Epithelial cell of proximal tubule (primary cell): Measurements from ENCODE around the gene C4orf54. TPM values are rescaled to one million over a fixed set of nuclear protein-coding genes. Genes with fewer than 3 reads are reported as not detected.

ENCODE experiments used
- DNase-seq: peaks from one replicate; pipeline ENCODE4 v3.0.0-alpha.2; 2011; ENCODE audit warnings: low read depth
- H3K4me3 ChIP-seq: 2 replicates; pipeline ENCODE4 v1.5.1; 2011; ENCODE audit warnings: low read depth, mild to moderate bottlenecking, low read length
- CTCF ChIP-seq: conservative IDR thresholded peaks from 2 replicates; pipeline ENCODE4 v1.5.1; 2012; ENCODE audit warnings: low read depth, mild to moderate bottlenecking, low read length
- total RNA-seq: library from RNA; depleted of rRNA; stranded (reverse); fragments of >200 nt; gene quantifications from 2 replicates; pipeline ENCODE4 v1.2.3, GENCODE V29; 2015

Gene C4orf54
- total RNA-seq, 1 donor from 2014 or later = not detected

GRCh38 chr4:99615170-99615820 lies 42.3 kb downstream of the C4orf54 start:
- TF ChIP-seq CTCF = peak; percentile 18
- DNase-seq = no peak
- no peak overlapping the region for H3K4me3 ChIP-seq

GRCh38 chr4:99614491-99614890 lies 43.1 kb downstream of the C4orf54 start:
- H3K4me3 ChIP-seq = no peak overlapping the region
- DNase-seq = no peak
- TF ChIP-seq CTCF = no peak

GRCh38 chr4:99612704-99613103 lies 44.9 kb downstream of the C4orf54 start:
- TF ChIP-seq CTCF = no peak
- H3K4me3 ChIP-seq = no peak overlapping the region
- DNase-seq = no peak

GRCh38 chr4:99612281-99612680 lies 45.3 kb downstream of the C4orf54 start:
- DNase-seq = no peak
- no peak overlapping the region for H3K4me3 ChIP-seq
- no peak for TF ChIP-seq CTCF

GRCh38 chr4:99610605-99611175 lies 46.9 kb downstream of the C4orf54 start:
- no peak for TF ChIP-seq CTCF
- no peak for DNase-seq
- no peak overlapping the region for H3K4me3 ChIP-seq

- H3K4me3 ChIP-seq = no peak overlapping the region
- no peak for DNase-seq
- no peak for TF ChIP-seq CTCF
Measured at GRCh38 chr4:99608417-99608816, 49.2 kb downstream of the C4orf54 start.

Other genes starting within 250 kb of the C4orf54 start
- not detected in 2 replicates for gene ADH7, start 222.5 kb downstream of the C4orf54 start, total RNA-seq
- gene C4orf17, start 146.8 kb downstream of the C4orf54 start, total RNA-seq = not detected in 2 replicates
- 9.9 and 10.2 TPM in 2 replicates for gene TRMT10A, start 93.8 kb downstream of the C4orf54 start, total RNA-seq
- gene MTTP, start 83.0 kb downstream of the C4orf54 start, total RNA-seq = under 0.01 TPM in 1 of 2 replicates, not detected in the other
- 6.7 and 18.3 TPM in 2 replicates for gene DAPP1, start 159.0 kb upstream of the C4orf54 start, total RNA-seq
- gene LAMTOR3, start 236.6 kb upstream of the C4orf54 start, total RNA-seq = 22.2 and 37.0 TPM in 2 replicates